Cardiac muscle cell (in vitro differentiated cells and primary cell): Measurements from ENCODE around the gene GKAP1. TPM values are rescaled to one million over a fixed set of nuclear protein-coding genes. Genes with fewer than 3 reads are reported as not detected.
A peak's percentile ranks its signal among the peaks of the same experiment; 100 is the strongest.
"Not testable (repeated sequence)": the region's sequence is repeated elsewhere in the genome, so short reads cannot be mapped to it uniquely, and the experiment has no call there.

Source experiments
- DNase-seq, 2 donors: peaks; one replicate each; pipeline versions ENCODE4 v3.0.0 to v3.0.0-alpha.2; 2010 to 2017; ENCODE audit warnings: low read depth in 1 of 2, low spot score in 1 of 2
- H3K27ac ChIP-seq: fragments of 200-600 bp; sonication (generic); 2 replicates; pipeline ENCODE4 v1.5.1; 2016
- H3K27me3 ChIP-seq: fragments of 200-600 bp; sonication (generic); 2 replicates; pipeline ENCODE4 v1.6.0; 2016; ENCODE audit warnings: control low read depth
- H3K36me3 ChIP-seq: fragments of 200-600 bp; sonication (generic); 2 replicates; pipeline ENCODE4 v1.5.1; 2016; ENCODE audit warnings: control low read depth
- H3K4me1 ChIP-seq: fragments of 200-600 bp; sonication (generic); 2 replicates; pipeline ENCODE4 v1.8.1; 2017; ENCODE audit warnings: low read depth, mild to moderate bottlenecking, mixed run types
- H3K4me3 ChIP-seq: fragments of 200-600 bp; sonication (generic); 2 replicates; pipeline ENCODE4 v1.5.1; 2016; ENCODE audit warnings: mild to moderate bottlenecking
- H3K9me3 ChIP-seq: fragments of 200-600 bp; sonication (generic); 2 replicates; pipeline ENCODE4 v1.5.1; 2017; ENCODE audit warnings: low read depth, mild to moderate bottlenecking, control low read depth
- polyA plus RNA-seq: library from polyadenylated mRNA; unstranded; fragments of >200 nt; fragmentation: Nextera tagmentation; extraction: Ambion mirVana; gene quantifications from 2 replicates; pipeline ENCODE4 v1.2.1, GENCODE V29; 2016
- total RNA-seq: library from RNA; depleted of rRNA; stranded (reverse); fragments of >200 nt; gene quantifications from 2 replicates; pipeline ENCODE4 v1.2.3, GENCODE V29; 2016
- TF ChIP-seq, protein P1 (sequence below): IDR thresholded peaks from 2 replicates; pipeline ENCODE4 v1.5.1; 2012; ENCODE audit warnings: low read depth, mild to moderate bottlenecking, low read length

Gene GKAP1
- total and polyA plus RNA-seq, 2 experiments from 2014 or later: 11.7 to 19.7 TPM

DNA sequence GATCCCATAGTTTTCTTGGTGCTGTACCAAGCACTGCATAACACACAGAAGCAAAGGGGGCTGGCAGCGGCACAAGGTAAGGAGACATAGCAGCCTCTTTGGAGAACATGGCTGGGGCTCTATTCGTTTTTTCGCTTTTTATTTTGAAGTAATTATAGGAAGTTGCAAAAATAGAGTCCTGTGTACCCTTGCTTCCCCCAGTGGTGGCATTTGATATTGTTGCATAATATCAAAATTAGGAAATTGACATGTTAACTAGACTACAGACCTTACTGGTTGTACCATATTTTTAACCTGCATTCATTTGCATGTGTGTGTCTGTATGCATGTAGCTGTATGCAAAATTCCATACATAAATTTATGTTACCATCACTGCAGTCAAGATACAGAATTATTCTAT, 103.2 kb downstream of the GKAP1 start:
- TF ChIP-seq, protein P1, sequence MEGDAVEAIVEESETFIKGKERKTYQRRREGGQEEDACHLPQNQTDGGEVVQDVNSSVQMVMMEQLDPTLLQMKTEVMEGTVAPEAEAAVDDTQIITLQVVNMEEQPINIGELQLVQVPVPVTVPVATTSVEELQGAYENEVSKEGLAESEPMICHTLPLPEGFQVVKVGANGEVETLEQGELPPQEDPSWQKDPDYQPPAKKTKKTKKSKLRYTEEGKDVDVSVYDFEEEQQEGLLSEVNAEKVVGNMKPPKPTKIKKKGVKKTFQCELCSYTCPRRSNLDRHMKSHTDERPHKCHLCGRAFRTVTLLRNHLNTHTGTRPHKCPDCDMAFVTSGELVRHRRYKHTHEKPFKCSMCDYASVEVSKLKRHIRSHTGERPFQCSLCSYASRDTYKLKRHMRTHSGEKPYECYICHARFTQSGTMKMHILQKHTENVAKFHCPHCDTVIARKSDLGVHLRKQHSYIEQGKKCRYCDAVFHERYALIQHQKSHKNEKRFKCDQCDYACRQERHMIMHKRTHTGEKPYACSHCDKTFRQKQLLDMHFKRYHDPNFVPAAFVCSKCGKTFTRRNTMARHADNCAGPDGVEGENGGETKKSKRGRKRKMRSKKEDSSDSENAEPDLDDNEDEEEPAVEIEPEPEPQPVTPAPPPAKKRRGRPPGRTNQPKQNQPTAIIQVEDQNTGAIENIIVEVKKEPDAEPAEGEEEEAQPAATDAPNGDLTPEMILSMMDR: peak; percentile 23
- no peak for DNase-seq
- Histone ChIP-seq H3K4me3 (no peak overlapping the region), H3K27me3 (no peaks in the 10 kb centered on the region), H3K4me1 (no peaks in the 10 kb centered on the region), H3K36me3 (no peaks in the 10 kb centered on the region), H3K27ac (no peak overlapping the region), H3K9me3 (no peaks in the 10 kb centered on the region)

DNA sequence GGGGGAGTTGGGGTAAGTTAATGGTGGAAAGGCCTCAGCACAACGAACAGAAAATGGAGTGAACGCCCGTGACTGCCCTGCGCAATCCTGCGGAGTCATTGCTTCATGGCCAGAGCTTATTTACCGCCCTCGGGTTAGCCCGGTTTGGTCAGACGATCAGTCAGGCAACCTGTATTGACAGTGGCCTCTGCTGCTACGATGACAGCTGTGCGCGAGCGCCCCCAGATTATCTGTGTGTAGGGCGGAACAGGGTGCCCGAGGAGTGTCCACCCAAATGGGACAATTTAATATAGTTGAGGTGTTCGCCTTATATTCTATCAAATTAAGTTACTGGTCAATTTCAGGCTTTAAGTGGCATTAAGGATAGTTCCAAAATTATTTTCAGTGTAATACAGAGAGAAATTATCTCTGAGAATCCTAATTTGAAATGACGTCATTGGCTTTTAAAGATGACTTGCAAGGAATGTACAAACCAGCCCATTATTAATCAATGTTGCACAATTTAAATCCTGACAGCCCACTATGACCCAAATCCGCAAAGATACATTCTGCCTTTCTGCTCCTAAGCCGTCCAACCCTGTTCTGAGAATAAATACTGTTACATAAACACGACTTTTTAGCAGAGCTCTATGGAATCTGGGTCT, 108.9 kb downstream of the GKAP1 start:
- peak; percentile 50 to 65 for DNase-seq
- no peaks in the 10 kb centered on the region for H3K4me1 ChIP-seq
- no peaks in the 10 kb centered on the region for H3K27me3 ChIP-seq
- H3K27ac ChIP-seq: peak overlapping the region; percentile 99
- H3K36me3 ChIP-seq: no peaks in the 10 kb centered on the region
- TF ChIP-seq, protein P1: no peak
- H3K4me3 ChIP-seq: peak overlapping the region; percentile 92
- H3K9me3 ChIP-seq: no peaks in the 10 kb centered on the region

DNA sequence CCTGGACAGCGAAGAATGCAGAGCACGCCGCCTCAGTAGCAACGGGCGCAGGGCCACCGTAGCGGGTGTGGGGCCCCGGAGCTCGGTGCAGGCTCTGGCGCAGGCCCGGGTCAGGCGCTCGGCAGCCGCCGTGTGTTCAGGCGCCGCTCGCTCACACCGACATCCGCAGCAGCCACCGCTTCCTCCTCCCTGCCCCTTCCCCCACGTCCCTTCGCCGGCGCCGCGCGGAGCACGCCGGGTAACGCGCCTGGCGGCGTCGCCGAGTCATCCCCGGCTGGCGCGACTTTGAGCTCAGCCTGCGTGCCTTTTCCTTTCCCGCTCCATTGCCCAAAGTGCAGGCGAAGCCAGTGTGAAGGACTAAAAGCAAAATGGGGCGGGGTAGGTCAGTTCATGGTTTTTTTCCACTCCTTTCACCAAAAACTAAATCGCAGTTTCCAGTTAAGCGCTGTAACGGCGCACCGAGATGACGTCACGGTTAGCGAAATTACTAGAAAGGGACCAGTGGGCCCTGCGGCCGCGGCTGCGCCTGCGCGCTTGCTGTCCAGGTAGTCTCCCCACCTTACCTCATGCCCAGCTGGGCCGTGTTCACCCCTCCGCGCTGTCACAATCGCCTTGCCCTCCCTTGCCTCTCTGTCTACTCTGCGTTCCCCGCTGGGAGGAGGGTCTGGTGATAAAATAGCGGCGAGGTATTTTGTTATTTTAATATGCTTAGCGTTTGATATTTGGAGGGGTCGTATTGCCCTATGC, 109.6 kb downstream of the GKAP1 start, which contains the start of gene UBQLN1:
UBQLN1 (minus strand) TSS at position 191 of the 747 bp plus-strand sequence. CDS start 279 bp downstream, outside the sequence.
- peak; percentile 96 for DNase-seq
- no peaks in the 10 kb centered on the region for H3K9me3 ChIP-seq
- H3K27me3 ChIP-seq: no peaks in the 10 kb centered on the region
- no peaks in the 10 kb centered on the region for H3K4me1 ChIP-seq
- peak within 1 kb of the TSS; percentile 92 for H3K4me3 ChIP-seq
- H3K36me3 ChIP-seq: no peaks in the 10 kb centered on the region
- TF ChIP-seq, protein P1: no peak
- peak within 1 kb of the TSS; percentile 99 for H3K27ac ChIP-seq

DNA sequence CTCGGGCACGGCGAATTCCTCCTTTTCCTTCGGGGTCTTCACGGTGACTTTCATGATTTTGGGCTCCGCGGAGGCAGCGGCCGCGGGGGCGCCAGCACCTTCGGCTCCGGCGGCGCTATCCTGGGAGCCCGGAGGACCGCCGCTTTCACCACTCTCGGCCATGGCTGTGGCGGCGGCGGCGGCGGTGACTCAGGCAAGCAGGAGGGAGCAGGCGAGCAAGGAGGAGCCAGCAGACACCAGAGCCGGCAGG, 110.1 kb downstream of the GKAP1 start:
- TF ChIP-seq, protein P1: no peak
- H3K4me3 ChIP-seq: peak overlapping the region; percentile 92
- H3K27ac ChIP-seq: peak overlapping the region; percentile 99
- H3K36me3 ChIP-seq: no peaks in the 10 kb centered on the region
- no peaks in the 10 kb centered on the region for H3K9me3 ChIP-seq
- no peaks in the 10 kb centered on the region for H3K27me3 ChIP-seq
- no peaks in the 10 kb centered on the region for H3K4me1 ChIP-seq
- no peak for DNase-seq

DNA sequence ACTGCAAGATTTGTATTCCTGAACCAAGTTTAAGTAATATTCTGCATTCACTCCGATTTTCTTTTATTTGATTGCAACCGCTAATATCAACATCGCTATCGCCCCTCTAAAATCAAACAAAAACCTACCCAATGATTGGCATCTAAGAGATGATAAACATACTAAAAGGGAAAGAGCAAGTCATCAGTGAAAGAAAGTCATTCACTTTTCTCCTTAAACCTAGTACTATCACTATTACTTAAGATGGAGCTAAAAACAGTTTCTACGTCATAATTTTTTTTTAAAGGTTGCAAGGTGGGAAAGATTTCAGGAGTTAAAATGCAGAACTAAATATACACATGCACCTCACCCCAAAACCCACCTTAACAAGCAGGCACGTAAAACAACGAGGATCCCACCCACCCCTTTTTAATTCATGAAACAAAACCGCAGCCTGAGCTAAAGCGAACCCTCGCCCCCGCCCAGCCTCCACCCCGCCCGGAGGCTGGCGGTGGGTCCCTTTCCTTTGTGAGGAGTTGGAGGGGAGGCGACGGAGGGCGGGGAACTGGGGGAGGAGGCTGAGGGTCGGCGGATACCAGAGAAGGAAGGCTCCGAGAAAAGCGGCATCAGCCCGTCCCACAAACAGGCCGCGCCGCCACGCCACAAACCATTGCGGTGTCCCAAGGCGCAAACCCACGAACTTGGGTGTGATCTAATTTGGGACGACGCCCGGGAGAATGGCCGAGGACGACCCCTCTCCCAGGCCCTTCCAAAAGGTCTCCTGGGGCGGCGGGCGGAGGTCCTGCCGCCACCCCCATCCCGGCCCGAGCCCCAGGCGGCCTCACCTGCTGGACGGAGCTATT, 110.7 kb downstream of the GKAP1 start:
- H3K9me3 ChIP-seq: no peaks in the 10 kb centered on the region
- no peaks in the 10 kb centered on the region for H3K27me3 ChIP-seq
- H3K36me3 ChIP-seq: no peaks in the 10 kb centered on the region
- H3K4me3 ChIP-seq: peak overlapping the region; percentile 92
- H3K27ac ChIP-seq: peak overlapping the region; percentile 99
- DNase-seq: peak; percentile 39 to 80
- TF ChIP-seq, protein P1: no peak
- H3K4me1 ChIP-seq: no peaks in the 10 kb centered on the region

GRCh38 chr9:83705219-83705651, 112.3 kb downstream of the GKAP1 start:
- not testable (repeated sequence) for H3K4me3 ChIP-seq, H3K27me3 ChIP-seq, H3K9me3 ChIP-seq, H3K36me3 ChIP-seq, H3K4me1 ChIP-seq, H3K27ac ChIP-seq
- peak in 1 of 2 donors; percentile 14 for DNase-seq
